HFFc6 (cell line): ENCODE measurements around the gene BNIP3. TPM values are rescaled to one million over a fixed set of nuclear protein-coding genes. Genes with fewer than 3 reads are reported as not detected.

Source experiments
- DNase-seq: peaks from one replicate; pipeline ENCODE4 v3.0.0-alpha.2; 2018
- H3K27ac Mint-ChIP-seq: 2 replicates; pipeline ENCODE4 v1.8.0; 2020; ENCODE audit warnings: mild to moderate bottlenecking, mixed read lengths
- H3K27me3 Mint-ChIP-seq: 2 replicates; pipeline ENCODE4 v1.8.0; 2021; ENCODE audit warnings: mild to moderate bottlenecking, moderate library complexity, mixed read lengths; ENCODE audit not compliant: insufficient read depth
- H3K36me3 Mint-ChIP-seq: 2 replicates; pipeline ENCODE4 v1.8.0; 2021; ENCODE audit warnings: low read depth, mixed read lengths
- H3K4me1 Mint-ChIP-seq: 2 replicates; pipeline ENCODE4 v1.8.0; 2020; ENCODE audit warnings: low read depth, mixed read lengths
- H3K4me3 Mint-ChIP-seq: 2 replicates; pipeline ENCODE4 v1.8.0; 2020; ENCODE audit warnings: mild to moderate bottlenecking, moderate library complexity, mixed read lengths
- H3K9me3 Mint-ChIP-seq: 2 replicates; pipeline ENCODE4 v1.8.0; 2020; ENCODE audit warnings: mild to moderate bottlenecking, mixed read lengths
- total RNA-seq, 6 experiments: library from RNA; stranded (reverse); fragmentation: NEBNext Ultra II Directional; extraction: Animal tissue kit (Norgen Biotek cat#: 25700); gene quantifications; 2 replicates in 1 of 6; 3 replicates in 5 of 6; pipeline ENCODE4 v1.2.3, GENCODE V29; 2021
- TF ChIP-seq, protein P1 (sequence below): fragments of 200-600 bp; sonication (generic); IDR thresholded peaks from 2 replicates; pipeline ENCODE4 v1.5.0; 2021; ENCODE audit warnings: antibody characterized with exemption, mild to moderate bottlenecking

Gene BNIP3
- total RNA-seq, 6 experiments from 2014 or later, result 71.0 to 107 (median 78.3) TPM

DNA sequence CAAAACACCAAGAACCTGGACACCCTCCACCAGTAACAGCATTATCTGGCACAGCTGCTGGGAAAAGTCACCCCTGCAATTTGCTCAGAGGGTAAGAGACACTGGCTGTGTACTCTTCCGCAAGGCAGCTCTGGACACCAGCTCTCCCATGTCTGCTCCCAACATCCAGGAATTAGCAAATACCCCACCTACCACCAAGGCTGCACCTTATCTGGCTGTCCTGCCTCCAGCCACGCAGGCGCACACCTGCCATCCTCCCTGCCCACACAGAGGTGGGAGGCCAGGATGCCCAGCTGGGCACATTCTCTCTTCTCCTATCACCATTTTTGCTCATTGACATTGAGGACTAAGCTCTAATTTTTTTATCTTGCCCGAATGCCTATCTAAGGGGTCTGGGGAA is 20.3 kb upstream of the BNIP3 start:
- peaks cover 29% of the 10 kb centered on the region for H3K4me1 Mint-ChIP-seq
- H3K9me3 Mint-ChIP-seq, result peaks cover 9% of the 10 kb centered on the region
- TF ChIP-seq, protein P1, sequence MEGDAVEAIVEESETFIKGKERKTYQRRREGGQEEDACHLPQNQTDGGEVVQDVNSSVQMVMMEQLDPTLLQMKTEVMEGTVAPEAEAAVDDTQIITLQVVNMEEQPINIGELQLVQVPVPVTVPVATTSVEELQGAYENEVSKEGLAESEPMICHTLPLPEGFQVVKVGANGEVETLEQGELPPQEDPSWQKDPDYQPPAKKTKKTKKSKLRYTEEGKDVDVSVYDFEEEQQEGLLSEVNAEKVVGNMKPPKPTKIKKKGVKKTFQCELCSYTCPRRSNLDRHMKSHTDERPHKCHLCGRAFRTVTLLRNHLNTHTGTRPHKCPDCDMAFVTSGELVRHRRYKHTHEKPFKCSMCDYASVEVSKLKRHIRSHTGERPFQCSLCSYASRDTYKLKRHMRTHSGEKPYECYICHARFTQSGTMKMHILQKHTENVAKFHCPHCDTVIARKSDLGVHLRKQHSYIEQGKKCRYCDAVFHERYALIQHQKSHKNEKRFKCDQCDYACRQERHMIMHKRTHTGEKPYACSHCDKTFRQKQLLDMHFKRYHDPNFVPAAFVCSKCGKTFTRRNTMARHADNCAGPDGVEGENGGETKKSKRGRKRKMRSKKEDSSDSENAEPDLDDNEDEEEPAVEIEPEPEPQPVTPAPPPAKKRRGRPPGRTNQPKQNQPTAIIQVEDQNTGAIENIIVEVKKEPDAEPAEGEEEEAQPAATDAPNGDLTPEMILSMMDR, result no peak
- no peaks in the 10 kb centered on the region; the same call in 1 of the 2 replicates for H3K36me3 Mint-ChIP-seq
- DNase-seq, result no peak
- peaks cover 23% of the 10 kb centered on the region for H3K27me3 Mint-ChIP-seq
- H3K4me3 Mint-ChIP-seq, result no peak overlapping the region
- no peak overlapping the region for H3K27ac Mint-ChIP-seq

DNA sequence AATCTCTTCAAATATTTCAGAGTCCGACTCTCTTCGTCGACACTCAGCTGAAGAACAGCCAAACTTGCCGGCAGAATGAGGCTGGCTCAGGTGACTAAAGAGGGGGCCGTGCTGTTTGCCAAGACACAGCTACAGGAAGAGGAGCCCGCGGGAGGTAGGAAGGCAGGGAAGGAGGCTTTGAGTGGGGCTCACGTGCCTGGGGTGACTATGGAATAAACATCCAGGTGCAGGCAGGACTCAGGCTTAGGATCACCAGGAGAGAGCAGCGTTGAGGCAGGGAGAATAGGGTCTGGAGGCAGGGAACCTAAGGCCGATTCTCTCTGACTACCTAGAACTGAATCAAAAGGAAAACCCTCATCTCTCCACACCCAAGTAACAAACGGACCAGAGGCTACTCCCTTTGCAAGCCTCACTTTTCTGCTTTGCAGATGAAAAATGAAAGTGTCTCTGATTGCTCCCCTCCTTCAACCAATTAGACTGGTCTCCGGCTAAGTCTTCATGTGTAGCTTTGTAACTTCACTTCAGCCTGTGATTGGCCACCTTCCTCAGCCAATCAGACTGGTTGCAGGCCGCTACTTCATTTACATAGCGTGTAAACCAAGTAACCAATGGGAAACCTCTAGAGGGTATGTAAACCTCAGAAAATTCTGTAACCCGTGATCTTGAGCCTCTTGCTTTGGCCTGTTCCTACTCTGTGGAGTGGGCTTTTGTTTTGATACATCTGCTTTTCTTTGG is 19.7 kb upstream of the BNIP3 start:
- Mint-ChIP-seq H3K4me3 (peak overlapping the region; percentile 76; the same call in 1 of the 2 replicates), H3K27ac (no peak overlapping the region)

DNA sequence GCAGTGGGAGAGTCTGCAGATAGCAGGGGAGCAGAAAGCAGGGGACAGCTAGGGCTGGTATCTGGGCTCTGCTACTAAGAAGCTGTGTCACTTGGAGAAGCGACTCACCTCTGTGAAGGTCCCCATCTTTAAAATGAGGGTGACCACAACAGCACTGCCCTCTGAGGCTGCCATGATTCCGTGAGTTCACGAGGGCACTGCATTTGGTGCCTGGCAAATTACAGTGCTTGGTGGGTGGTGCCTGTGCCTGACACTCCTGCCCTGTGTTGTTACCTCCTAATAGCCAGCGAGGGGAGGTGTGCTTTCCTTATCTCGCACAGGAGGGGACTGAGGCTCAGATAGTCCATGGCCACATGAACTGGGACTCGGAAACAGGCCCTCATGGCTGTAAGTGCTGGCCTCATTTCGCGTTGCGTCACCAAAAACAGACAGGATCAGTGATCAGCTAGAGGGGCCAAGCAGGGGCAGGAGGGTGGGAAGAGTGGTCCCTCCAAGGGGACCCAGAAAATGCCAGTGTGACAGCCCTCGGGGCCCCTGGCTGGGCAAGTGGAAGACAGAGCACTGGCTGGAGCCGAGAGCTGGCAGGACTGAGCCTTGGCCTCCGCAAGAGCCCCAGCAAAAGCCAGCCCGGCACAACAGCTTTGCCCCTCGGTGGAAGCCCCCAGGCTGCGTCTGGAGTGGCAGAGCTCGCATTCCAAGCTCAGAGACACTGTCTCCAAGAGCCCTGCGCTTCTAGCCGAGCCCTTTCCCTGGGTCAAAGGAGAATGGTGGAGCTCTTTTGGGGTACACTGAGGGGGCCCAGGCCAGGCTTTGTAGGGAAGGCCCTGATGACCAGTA is 17.3 kb upstream of the BNIP3 start:
- TF ChIP-seq, protein P1, result no peak
- no peak for DNase-seq
- peaks cover 11% of the 10 kb centered on the region for H3K27me3 Mint-ChIP-seq
- H3K36me3 Mint-ChIP-seq, result no peaks in the 10 kb centered on the region
- peaks cover 29% of the 10 kb centered on the region for H3K4me1 Mint-ChIP-seq
- H3K9me3 Mint-ChIP-seq, result no peaks in the 10 kb centered on the region
- H3K4me3 Mint-ChIP-seq, result no peak overlapping the region
- no peak overlapping the region for H3K27ac Mint-ChIP-seq

More for the DNA sequence above, 19.7 kb upstream of the BNIP3 start:
- TF ChIP-seq, protein P1, result no peak
- H3K4me1 Mint-ChIP-seq, result peaks cover 34% of the 10 kb centered on the region
- peaks cover 17% of the 10 kb centered on the region for H3K27me3 Mint-ChIP-seq
- DNase-seq, result no peak
- no peaks in the 10 kb centered on the region for H3K36me3 Mint-ChIP-seq
- peaks cover 9% of the 10 kb centered on the region for H3K9me3 Mint-ChIP-seq

DNA sequence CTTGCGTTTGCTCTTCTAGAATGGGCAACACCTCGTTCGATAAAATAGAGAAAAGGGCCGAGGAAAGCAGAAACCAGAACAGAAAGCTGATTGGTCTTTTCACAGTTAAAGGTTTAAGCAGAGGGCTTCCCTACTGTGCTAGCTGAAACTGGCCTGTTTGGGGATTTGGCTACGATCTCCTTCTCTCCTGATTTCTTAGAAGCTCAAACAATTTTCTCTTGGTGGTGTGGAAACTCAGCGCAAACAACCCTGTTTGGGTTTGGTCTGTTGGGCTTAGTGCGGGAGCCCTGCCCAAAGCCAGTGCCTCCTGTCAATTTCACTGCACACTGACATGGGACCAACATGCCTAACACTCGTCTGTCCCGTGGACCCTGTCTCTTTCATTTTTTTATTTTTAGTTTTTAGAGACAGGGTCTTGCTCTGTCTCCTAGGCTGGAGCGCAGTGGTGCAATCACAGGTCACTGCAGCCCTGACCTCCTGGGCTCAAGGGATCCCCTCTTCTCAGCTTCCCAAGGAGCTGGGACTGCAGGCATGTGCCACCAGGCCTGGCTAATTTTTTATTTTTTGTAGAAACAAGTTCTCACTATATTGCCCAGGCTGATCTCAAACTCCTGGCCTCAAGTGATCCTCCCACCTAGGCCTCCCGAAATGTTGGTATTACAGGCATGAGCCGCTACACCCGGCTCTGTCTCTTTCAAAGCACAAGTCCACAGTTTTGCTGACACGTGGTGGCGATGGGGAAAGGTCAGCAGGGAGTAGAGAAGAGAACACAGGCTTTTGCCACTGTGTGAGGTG is 16.5 kb upstream of the BNIP3 start:
- Mint-ChIP-seq H3K9me3 (no peaks in the 10 kb centered on the region), H3K36me3 (no peaks in the 10 kb centered on the region), H3K27me3 (peaks cover 10% of the 10 kb centered on the region), H3K4me3 (peak overlapping the region; percentile 70), H3K27ac (peak overlapping the region; percentile 56), H3K4me1 (peaks cover 29% of the 10 kb centered on the region)
- no peak for DNase-seq
- TF ChIP-seq, protein P1, result no peak

DNA sequence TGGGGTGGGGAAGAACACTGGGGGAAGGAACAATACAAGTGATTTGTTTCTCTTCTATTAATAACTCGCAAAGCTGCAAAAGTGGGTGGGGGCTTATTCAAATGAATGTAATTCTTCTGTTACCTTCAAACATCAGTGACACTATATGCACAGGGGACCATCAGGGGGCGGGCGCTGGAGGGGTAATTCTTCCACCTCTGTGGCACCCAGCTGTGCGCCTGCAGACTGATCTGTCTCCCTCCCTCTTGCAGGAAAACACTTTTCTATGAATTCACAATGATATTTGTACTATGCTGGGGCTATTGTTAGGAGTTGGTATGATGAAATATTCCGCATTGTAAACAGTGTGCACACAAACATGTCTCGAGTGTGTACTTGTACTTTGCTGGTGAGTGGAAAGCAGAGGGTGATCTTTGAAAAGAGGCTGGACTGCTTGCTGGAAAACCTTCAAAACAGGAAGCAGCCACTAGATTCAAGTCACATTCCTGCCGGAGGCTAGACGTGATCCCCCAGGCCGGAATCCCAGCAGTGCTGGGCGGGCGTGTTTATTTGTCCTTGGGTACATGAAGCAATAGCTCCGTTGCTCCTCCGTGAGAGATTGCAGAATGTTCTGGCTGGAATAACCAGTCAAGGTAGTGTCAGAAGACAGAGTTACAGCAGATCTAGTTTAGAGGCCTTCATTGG is 15.8 kb upstream of the BNIP3 start:
- peak overlapping the region; percentile 56 for H3K27ac Mint-ChIP-seq
- H3K36me3 Mint-ChIP-seq, result no peaks in the 10 kb centered on the region
- TF ChIP-seq, protein P1, result no peak
- peak; percentile 75 for DNase-seq
- H3K4me1 Mint-ChIP-seq, result peaks cover 29% of the 10 kb centered on the region
- H3K4me3 Mint-ChIP-seq, result peak overlapping the region; percentile 70
- no peaks in the 10 kb centered on the region for H3K9me3 Mint-ChIP-seq
- peaks cover 8% of the 10 kb centered on the region for H3K27me3 Mint-ChIP-seq
